Lung (tissue), 12 donors: ENCODE results near the gene UTS2R. TPM values are rescaled to one million over a fixed set of nuclear protein-coding genes. Genes with fewer than 3 reads are reported as not detected.

Experiments used
- ATAC-seq: fragments of 200-7000 bp; cut with Tn5 transposase; one replicate; pipeline ENCODE4 v1.9.1; 2020; ENCODE audit warnings: moderate number of reproducible peaks; ENCODE audit not compliant: insufficient read depth, low FRiP score
- DNase-seq, 3 donors: peaks; one replicate each; pipeline ENCODE4 v3.0.0-alpha.2; 2013 to 2017
- H3K27ac ChIP-seq, 2 donors: one replicate each; pipeline ENCODE4 v1.5.1; 2013; ENCODE audit warnings: mild to moderate bottlenecking in 2 of 2, moderate library complexity in 2 of 2, control low read depth in 1 of 2, inconsistent platforms in 1 of 2, low read depth in 1 of 2, low read length in 1 of 2
- H3K27me3 ChIP-seq, 3 donors: one replicate each; pipeline ENCODE4 v1.5.1; 2013; ENCODE audit warnings: low read length in 2 of 3; ENCODE audit not compliant: control insufficient read depth in 3 of 3, insufficient read depth in 3 of 3
- H3K36me3 ChIP-seq, 4 donors: one replicate each; pipeline ENCODE4 v1.5.1; 2013; ENCODE audit warnings: low read length in 4 of 4, mild to moderate bottlenecking in 1 of 4, moderate library complexity in 1 of 4; ENCODE audit not compliant: control insufficient read depth in 4 of 4, insufficient read depth in 4 of 4
- H3K4me1 ChIP-seq, 5 donors: one replicate each; pipeline ENCODE4 v1.5.1; 2013; ENCODE audit warnings: low read length in 5 of 5, mild to moderate bottlenecking in 2 of 5, moderate library complexity in 1 of 5; ENCODE audit not compliant: control insufficient read depth in 5 of 5, insufficient read depth in 5 of 5
- H3K4me3 ChIP-seq: one replicate; pipeline ENCODE4 v1.5.1; 2013; ENCODE audit warnings: mild to moderate bottlenecking, control low read depth, moderate library complexity
- H3K9ac ChIP-seq, 2 donors: one replicate each; pipeline ENCODE4 v1.5.1; 2013; ENCODE audit warnings: low read length in 2 of 2, control low read depth in 1 of 2; ENCODE audit not compliant: insufficient read depth in 1 of 2
- H3K9me3 ChIP-seq, 4 donors: one replicate each; pipeline ENCODE4 v1.5.1; 2013; ENCODE audit warnings: low read length in 3 of 4, mild to moderate bottlenecking in 1 of 4, moderate library complexity in 1 of 4; ENCODE audit not compliant: control insufficient read depth in 4 of 4, insufficient read depth in 3 of 4
- CTCF ChIP-seq: IDR thresholded peaks from 2 replicates; pipeline ENCODE4 v1.5.1; 2012; ENCODE audit warnings: mild to moderate bottlenecking; ENCODE audit errors: control extremely low read depth, extremely low read depth
- whole genome bisulfite sequencing, 2 donors: extraction: QIAGEN DNeasy Blood & Tissue Kit; methylation state at CpG; one replicate each; pipeline ENCODE4 v1.1.7; 2013; 5-methylcytosine and 5-hydroxymethylcytosine counted together
- polyA plus RNA-seq, 2 donors: library from polyadenylated mRNA; stranded (reverse); fragments of 200-250 nt; gene quantifications; one replicate each; pipeline ENCODE4 v1.2.1, GENCODE V29; 2013
- total RNA-seq, 2 donors: library from RNA; depleted of rRNA in 1 of 2; stranded (reverse); fragments of >200 nt in 1 of 2; gene quantifications; one replicate each; pipeline ENCODE4 v1.2.1, GENCODE V29; 2014 to 2021
- donor health status: control.
- donor health status: control.
- donor health status: Bipolar disorder and iron deficiency.
- donor health status: healthy.
- donor health status: DM: yes; HTN: yes; CAD: no.

UTS2R gene
- total and polyA plus RNA-seq, 4 donors = 0.17 TPM; not detected in 3

GRCh38 chr17:82367724-82368524 is 3.6 kb upstream of the UTS2R start:
- TF ChIP-seq CTCF = no peak
- no peak overlapping the region for H3K4me3 ChIP-seq
- H3K36me3 ChIP-seq = no peaks in the 10 kb centered on the region
- H3K9ac ChIP-seq = no peak overlapping the region
- DNase-seq (no peak), ATAC-seq (no peak)
- H3K27me3 ChIP-seq = peaks cover 10 to 24% (median 21%) of the 10 kb centered on the region in 3 donors
- peaks cover 0 to 18% (median 8%) of the 10 kb centered on the region in 5 donors for H3K4me1 ChIP-seq
- WGBS, 2 donors = 85 to 86% methylated on average over 14 of the region's 14 CpGs
- peaks cover 0 to 3% (median 0%) of the 10 kb centered on the region in 4 donors for H3K9me3 ChIP-seq
- no peak overlapping the region for H3K27ac ChIP-seq

- H3K4me3 ChIP-seq = no peak overlapping the region
- H3K27me3 ChIP-seq = peaks cover 16 to 32% (median 31%) of the 10 kb centered on the region in 3 donors
- TF ChIP-seq CTCF = no peak
- no peak for ATAC-seq
- 88 to 91% methylated on average over 6 of the region's 7 CpGs for WGBS, 2 donors
- peaks cover 0 to 3% (median 0%) of the 10 kb centered on the region in 4 donors for H3K9me3 ChIP-seq
- H3K36me3 ChIP-seq = no peaks in the 10 kb centered on the region
- H3K4me1 ChIP-seq = peaks cover 0 to 18% (median 8%) of the 10 kb centered on the region in 5 donors
- H3K27ac ChIP-seq = no peak overlapping the region
- H3K9ac ChIP-seq = no peak overlapping the region
- no peak for DNase-seq
Observed at GRCh38 chr17:82369211-82369610, 2.4 kb upstream of the UTS2R start.

- peaks cover 19 to 38% (median 37%) of the 10 kb centered on the region in 3 donors for H3K27me3 ChIP-seq
- H3K4me3 ChIP-seq = no peak overlapping the region
- ATAC-seq = no peak
- H3K36me3 ChIP-seq = no peaks in the 10 kb centered on the region
- H3K4me1 ChIP-seq = peaks cover 0 to 18% (median 8%) of the 10 kb centered on the region in 5 donors
- no peak overlapping the region for H3K27ac ChIP-seq
- WGBS, 2 donors = 23 to 26% methylated on average over 38 of the region's 38 CpGs
- TF ChIP-seq CTCF = no peak
- H3K9me3 ChIP-seq = peaks cover 0 to 7% (median 0%) of the 10 kb centered on the region in 4 donors
- no peak overlapping the region for H3K9ac ChIP-seq
- DNase-seq = no peak
Observed at GRCh38 chr17:82370471-82371332, 863 bp upstream of the UTS2R start.
